Astrocyte of the hippocampus (primary cell): Measurements from ENCODE around the gene TMEM208.

ENCODE experiments used
- DNase-seq: peaks from one replicate; pipeline ENCODE4 v3.0.0; 2011; ENCODE audit warnings: low read depth, low spot score

TMEM208 gene

DNA sequence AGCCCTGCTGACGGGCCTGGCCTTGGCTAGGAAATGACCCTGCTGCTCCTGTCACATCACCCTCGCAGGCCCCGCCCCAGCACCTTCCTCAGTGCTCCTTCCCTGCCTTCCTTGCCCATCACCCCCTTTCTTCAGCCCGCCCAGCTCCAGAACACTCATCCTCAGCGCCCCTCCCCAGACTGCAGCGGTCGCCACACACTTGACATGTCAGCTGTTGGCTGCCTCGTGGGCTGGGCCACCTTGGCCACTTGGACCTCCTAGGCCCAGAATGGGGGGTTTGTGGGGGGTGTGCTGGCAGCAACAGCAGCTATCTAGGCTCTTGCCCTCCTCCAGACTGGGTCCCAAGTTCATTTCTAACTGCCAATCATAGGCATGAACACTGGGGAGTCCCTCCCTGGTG lies 17.4 kb upstream of the TMEM208 start:
- no peak for DNase-seq

DNA sequence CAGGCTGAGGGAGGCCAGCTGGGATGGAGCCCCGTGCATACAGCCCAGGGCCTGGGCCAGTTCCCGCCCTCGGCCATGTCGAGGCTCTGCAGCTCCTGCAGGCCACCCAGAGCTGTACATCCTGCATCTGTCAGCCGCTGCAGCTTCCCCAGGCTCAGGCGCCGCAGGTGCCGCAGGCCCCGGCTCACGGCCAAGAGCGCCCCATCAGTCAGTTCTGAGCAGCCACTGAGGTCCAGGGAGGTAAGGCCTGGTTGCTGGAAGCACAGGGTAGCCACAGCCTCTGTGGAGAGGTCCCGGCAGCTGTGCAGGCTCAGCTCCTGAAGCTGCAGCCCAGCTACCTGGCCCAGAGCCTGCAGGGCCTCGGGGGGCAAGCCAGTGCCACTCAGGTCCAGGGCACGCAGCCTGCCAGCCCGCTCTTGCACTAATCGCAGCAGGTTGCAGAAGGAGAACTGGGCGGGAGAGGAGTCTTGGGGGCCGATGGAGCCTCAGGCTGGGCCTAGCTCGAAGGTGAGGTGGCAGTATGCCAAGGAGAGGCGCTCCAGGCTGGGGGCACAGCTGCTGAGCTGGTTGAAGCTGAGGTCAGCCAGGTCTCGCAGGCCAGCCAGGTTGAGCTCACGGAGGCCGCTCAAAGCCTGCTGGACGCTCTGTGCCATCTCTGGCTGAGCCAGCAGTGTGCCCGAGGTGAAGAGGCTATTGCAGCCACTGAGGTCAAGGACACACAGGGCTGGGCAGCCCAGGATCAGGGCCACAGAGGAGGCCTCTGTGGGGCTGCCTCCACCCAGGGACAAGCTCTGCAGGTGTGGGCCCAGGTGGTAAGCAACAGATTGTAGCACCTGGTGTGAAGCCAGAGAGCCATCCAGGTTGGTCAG lies 16.6 kb upstream of the TMEM208 start:
- no peak for DNase-seq

DNA sequence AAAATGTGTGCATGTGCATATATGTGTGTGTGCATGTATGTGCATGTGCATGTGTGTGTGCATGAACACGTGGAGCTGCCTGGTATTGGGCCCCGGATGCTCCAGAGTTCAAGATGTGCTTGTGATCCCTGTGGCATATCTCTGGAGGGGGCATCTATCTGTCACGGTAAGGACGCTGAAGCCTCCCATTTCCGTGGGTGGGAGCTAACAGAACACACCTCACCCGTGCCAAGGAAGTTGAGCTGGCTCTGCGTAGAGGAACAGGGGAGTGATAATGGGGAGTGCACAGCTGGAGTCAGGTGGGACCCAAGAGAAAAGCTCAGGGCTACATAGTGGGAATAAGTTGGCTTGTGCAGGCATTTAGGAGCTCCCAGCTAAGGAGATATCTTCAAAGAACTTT lies 15.3 kb upstream of the TMEM208 start:
- no peak for DNase-seq

DNA sequence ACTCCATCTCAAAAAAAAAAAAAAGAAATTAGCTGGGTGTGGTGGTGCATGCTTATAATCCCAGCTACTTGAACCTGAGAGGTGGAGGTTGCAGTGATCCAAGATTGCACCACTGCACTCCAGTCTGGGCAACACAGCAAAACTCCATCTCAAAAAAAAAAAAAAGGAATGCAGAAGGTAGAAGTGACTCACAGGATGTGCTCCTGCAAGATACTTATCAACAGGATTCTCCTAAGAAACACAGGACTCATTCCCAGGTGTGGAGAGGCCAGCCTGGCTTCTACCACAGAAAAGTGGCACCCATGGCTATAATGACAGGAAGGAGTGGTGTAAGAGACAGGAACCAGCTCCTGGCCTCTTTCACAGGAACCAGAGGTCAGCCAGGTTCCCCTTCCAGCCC lies 14.2 kb upstream of the TMEM208 start:
- no peak for DNase-seq

DNA sequence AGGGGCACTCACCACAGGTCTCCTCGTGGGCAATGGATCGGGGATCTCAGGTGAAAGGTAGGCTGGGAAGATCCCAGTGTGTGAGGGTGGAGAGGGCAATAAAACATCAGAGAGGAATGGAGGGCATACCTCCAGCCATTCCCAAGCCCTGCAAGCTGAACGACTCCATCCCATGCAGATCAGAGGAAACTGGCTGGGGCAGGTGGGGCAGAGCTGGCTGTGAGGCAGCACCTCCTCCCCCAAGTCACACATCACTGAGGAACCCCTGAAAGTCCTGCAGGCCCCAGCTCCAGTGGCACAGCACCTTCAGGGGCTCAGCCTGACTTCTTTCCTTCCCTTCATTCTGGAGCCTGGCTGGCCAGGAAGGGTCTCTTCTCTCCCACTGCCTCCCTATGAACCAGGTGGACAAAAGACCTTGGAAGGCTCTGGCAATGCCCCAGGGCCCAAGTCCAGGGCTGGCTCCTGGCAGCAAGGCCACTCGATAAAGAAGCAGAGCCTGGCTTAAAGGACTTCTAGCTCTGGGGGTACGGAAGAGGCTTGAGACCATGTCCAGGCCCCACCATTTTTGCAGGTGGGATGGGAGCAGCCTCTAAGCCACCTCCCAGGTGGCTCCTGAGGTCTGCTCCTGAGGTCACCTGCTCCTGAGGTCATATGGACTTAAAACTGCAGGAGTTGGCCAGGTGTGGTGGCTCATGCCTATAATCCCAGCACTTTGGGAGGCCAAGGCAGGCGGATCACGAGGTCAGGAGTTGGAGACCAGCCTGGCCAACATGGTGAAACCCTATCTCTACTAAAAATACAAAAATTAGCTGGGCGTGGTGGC lies 13.5 kb upstream of the TMEM208 start:
- DNase-seq = no peak

DNA sequence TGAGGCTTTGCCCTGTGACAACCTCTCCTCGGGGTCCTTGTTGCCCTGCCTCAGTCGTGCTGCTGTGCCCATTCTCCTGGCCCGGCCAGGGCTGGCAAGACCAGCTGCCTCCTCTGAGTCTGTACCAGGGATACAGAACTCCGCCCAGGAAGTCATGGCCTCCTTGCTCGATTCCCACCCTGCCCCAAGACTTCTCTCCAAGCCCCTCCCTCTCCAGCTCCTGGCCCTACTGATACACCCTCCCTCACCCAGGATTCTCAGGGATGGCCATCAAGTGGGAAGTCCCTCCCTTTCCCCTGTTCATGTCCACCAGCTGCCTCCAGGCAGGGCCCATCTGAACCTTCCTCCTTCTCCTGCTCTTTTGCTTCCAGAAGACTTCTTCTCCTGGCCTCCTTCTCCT lies 11.2 kb upstream of the TMEM208 start:
- DNase-seq = no peak

DNA sequence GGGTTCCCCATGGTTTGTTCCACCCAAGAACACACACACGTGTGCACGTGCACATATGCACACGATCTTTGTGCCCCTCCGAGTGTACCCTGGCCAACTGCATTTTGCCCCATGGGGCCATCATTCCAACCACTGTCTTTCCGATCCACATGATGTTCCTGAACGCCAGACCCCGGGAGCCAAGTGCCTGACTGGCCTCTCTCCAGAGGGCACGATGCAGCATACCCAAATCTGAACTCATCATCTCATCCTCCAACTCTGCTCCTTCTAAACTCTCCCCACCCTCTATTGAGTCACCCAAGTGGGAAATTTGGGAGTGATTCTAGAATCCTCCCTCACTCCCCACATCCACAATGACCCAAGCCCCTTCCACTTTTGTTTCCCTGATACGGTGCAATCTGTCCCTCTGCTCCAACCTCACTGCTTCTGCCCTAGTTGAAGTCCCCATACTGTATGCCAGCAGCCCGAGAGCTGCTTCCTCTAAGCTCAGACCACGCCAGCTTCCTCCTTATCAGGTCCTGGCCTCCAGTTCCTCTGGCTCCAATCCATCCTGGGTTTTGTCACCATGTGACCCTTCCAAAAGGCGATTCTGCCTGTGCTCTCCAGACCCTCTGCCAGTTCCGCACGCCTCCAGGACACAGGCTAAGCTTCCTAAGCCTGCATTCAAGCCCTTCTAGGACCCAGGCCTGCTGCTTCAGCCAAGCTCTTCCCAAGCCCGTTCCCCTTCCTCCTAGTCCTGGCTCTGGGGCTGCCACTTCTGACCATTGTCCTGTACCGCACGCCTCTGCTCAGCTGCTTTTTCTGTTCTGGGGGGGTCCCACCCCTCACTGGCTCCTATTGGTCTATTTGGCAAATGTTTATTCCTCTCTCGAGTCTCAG lies 10.1 kb upstream of the TMEM208 start:
- DNase-seq = no peak

DNA sequence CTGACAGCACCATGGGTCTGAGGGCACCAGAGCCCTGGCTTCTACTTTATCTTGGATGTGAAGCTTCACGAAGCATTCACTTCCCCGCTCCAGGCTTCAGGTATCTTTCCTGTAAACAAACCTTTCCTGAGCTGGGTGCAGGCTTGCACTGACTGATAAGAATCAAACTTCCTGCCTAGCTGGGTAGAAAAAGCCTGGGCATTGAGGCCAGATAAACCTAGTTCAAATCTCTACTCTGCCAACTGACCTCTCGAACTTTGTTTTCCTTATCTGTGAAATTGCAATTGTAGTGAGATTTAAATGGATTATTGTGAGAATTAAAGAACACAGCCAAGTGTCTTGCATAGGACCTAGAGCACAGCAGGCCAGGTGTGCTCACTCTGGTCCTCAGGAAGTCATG lies 2.9 kb upstream of the TMEM208 start:
- no peak for DNase-seq

DNA sequence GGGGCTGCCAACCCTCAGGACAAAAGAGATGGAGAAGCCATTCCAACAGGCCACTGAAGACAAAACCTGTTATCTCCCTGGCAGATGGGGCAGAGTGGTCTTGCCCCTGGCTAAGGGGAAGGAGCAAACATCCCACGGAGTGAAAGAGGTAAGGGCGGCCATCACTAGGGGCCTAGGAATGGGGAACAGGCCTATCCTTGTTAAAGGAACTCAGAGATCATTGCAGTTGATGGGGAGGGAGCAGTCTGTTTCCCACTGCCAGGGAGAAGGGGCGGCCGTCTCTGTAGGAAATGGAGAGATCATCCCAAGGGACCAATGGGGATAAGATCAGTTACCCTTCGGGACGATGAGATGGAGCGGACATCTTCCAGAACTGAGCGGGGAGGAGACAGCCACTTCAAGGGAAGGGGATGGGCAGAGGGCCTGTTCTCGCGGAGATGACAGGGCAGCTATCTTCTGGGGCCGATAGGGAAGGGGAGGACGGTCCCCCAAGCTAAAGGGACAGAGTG lies 581 bp upstream of the TMEM208 start:
- no peak for DNase-seq

DNA sequence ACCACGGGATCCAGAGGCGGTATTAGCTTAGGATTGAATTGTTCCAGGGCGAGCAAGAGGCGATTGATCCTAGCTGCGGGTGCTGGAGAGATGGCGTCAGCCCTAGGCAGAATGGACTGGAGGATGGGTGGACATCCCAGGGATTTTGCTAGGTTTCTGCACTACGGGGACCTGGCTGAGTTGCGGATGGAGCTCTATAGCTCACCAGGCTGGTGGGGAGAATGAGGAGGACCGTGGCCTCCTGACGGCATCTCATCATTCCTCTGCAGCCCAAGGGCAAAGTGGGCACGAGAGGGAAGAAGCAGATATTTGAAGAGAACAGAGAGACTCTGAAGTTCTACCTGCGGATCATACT lies 614 bp downstream of the TMEM208 start:
- DNase-seq = no peak

DNA sequence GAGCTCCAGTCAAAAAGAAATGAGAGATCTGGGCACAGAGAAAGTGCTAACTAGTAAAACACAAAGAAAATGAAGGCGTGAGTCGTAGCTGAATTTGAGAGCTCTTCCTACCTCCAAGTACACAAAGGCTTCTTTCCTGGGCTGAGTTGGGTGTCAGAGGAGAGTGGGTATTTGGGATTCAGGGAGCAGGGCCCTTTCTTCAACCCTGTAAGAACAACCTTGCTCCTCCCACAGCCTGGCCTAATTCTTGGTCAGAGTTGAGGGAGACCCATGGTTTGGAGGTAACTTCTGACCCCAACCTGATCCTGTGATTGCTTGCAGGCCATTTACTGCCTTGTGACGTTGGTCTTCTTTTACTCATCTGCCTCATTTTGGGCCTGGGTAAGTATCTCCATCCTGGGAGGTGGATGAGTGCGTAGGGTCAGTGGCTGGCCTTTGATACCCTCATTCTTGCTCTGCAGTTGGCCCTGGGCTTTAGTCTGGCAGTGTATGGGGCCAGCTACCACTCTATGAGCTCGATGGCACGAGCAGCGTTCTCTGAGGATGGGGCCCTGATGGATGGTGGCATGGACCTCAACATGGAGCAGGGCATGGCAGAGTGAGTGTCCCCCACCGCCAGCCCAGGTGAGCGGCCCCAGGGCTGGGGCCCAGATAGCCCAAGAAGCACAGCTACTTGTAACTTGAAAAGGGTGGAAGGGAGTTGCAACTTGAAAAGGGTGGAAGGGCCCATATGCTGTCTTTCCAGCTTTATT lies 1.3 kb downstream of the TMEM208 start:
- DNase-seq = no peak

DNA sequence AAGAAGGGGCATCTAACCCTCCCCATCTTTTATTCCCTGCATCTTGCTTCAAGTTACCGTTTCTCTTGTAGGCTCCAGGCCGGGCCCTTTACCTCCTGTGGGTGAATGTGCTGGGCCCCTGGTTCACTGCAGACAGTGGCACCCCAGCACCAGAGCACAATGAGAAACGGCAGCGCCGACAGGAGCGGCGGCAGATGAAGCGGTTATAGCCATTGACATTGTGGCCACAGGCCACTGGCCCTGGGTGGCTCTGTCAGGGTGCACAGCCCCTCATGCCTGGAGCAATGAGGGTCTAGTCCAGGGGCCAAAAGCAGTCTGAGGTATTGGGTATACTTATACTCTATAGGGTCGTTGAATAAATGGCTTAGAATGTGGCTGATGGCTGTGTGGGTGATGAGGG lies 2.0 kb downstream of the TMEM208 start:
- no peak for DNase-seq

DNA sequence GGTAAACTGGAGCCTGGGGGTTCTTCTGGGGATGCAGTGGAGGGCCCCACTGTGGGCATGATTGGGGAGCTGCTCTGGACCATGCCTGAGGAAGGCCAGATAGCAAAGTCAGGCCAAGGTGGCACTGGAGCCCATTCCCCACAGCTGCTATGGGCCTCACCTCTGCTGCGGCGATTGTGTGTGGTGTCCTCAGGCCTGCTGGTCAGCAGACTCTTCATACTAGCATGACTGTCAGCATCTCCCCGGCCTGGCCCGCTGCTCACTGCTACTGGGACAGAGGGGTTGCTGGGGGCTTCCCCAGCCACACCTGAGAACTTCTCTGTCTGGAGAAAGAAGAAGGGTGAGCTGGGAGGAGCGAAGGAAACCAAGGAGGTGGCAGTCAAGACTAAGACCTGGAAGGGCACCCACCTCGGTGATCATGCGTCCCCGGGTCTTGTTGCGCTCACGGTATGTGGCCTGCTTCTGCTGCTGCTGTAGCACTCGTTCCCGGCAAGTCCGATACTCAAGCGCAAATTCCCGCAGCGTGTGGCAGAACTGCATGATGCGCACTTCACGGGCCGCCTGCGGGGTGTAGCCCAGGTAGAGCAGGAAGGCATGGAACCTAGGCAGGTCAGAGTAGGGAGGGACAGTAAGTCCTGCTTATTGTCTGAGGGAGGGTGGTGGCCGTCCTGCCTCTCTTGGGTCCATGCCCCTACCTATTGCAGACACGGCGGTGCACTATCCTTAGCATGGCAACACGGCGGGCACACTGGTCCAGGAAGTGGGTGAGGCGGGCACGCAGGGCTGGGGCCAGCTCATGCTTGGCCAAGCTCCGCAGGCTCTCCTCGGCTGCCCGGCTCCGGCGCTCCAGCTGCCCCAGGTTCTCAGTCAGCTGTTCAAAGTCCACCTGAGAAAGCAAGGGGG lies 3.2 kb downstream of the TMEM208 start:
- no peak for DNase-seq

DNA sequence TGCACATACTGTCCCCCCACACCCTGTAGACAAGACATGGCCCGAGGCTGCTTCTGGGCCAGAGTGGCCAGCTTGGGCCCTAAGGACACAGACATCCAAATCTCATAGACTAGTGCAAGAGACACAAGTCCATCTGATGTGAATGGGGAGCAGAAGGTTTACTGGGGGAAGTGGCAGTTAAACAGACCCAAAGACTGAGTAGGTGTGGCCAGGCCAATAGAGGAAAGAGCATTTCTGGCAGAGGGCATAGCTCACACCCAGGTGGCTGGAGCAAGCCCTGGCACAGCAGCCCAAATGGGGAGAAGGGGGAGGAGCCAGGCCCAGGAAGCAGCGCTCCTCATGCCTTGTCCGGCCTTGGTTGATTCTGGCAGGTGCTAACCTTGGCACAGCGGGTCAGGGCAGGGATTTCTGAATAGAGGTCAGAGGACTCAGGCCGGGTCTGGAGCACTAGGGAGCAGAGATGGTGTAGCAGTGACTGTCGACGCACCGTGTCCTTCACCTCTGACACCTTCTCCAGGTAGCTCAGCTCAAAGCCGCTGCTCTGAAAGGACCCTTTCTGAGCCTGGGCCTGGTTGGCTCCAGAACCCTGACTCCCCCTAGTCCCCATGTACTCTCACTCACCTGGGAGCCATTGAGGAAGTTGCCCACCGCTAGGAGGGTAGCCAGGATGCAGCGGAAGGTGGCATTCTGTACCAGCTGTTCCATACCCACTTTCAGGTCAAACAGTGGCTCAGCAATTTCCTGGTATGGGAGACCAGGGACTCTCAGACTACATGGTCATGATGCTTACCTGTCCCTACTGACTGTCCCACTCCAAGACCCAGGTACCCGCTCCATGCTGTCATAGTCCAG lies 4.1 kb downstream of the TMEM208 start:
- no peak for DNase-seq

DNA sequence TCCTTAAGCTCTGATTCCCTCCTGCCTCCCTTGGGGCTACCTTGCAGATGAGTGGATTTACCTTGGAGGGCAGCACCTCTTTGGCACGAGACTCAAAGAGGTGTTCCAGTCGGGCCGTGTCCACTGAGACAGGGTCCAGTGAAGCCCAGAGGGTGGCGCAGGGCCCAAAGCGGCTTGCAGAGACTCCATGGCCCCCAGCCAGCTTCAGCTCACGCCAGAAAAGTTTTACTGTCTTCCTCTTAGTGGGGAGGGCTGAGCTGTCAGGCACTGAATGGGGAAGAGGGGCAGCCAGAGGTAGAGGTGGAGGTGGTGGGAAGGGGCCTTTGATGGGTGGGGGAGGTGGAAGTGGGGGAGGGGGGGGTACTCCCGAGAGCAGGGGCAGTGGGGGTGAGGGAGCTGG lies 6.7 kb downstream of the TMEM208 start:
- DNase-seq = no peak

DNA sequence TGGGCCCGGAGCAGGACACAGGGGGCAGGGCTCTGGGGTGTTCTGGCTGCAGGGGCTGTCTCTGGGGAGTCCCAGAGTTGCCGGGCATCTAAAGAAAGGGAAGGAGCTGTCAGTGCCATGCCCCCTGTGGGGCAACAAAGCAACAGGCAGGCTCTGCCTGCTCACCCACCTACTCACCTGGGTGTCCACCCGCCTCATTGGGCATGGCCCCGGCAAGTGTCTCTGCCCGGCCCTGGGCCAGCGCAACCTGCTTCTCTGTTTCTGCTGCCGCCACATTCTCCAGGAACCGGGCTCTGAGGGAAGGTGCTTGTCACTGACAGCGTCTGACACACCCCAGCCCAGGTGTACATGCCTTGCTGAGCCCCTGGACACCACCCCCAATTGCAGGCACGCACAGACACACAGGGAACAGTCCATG lies 7.3 kb downstream of the TMEM208 start:
- DNase-seq = no peak

DNA sequence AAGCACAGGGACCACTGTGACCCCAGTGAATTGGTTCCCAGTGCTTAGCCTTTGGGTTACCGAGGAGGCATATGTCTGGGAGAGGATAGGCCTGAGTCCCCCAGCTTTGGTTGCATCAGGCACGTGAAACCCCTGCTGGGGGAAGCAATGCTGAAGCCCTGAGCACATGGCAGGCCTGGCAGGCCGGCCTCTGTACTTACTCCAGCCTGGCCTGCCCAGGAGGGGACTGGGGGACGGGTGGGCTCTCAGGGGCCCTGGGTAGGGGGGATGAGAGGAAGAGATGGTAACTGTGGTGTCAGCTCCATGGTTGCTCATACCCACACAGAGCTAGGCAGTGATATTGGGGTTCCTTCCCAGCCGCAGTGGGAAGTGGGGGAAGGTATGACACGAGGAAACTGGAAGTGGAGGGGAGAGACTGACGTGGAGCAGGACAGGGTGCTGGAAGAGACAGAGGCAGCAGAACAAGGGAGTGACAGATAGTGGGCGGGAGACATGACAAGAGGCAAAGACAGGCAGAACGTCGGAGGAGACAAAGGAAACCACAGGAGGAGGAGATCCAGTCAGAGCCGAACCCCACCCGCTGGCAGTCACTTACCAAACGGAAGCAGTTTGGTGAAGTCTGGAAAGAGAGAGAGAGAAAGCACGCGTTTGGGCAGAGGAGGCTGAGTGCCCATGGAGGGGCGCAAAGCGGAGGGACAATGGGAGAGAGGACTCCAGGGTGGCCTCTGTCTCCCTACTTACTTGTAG lies 9.1 kb downstream of the TMEM208 start:
- no peak for DNase-seq
